DND-41 (cell line): ENCODE measurements around the gene ARFIP2.

Experiments
- ATAC-seq: fragments of 200-7000 bp; cut with Tn5 transposase; 3 replicates; pipeline ENCODE4 v1.9.1; 2021; ENCODE audit warnings: low read depth; ENCODE audit not compliant: insufficient read depth
- DNase-seq: peaks from one replicate; pipeline ENCODE4 v3.0.0-alpha.2; 2020
- H2AFZ ChIP-seq: 2 replicates; pipeline ENCODE4 v1.6.0; 2012; ENCODE audit warnings: low read depth, low read length
- H3K27ac ChIP-seq: 2 replicates; pipeline ENCODE4 v1.5.1; 2012; ENCODE audit warnings: low read length, inconsistent platforms
- H3K27me3 ChIP-seq: fragments of 200-600 bp; sonication (generic); 2 replicates; pipeline ENCODE4 v1.6.0; 2012; ENCODE audit warnings: low read length, mild to moderate bottlenecking, inconsistent platforms; ENCODE audit not compliant: insufficient read depth, poor library complexity
- H3K36me3 ChIP-seq: 2 replicates; pipeline ENCODE4 v1.5.1; 2012; ENCODE audit warnings: low read length, inconsistent platforms; ENCODE audit not compliant: insufficient read depth
- H3K4me1 ChIP-seq: 2 replicates; pipeline ENCODE4 v1.5.1; 2012; ENCODE audit warnings: mild to moderate bottlenecking, low read length; ENCODE audit not compliant: insufficient read depth
- H3K4me2 ChIP-seq: 2 replicates; pipeline ENCODE4 v1.6.0; 2012; ENCODE audit warnings: mild to moderate bottlenecking, moderate library complexity, low read length, inconsistent platforms; ENCODE audit not compliant: insufficient read depth
- H3K4me3 ChIP-seq, 2 experiments: fragments of 200-600 bp in 1 of 2; shearing (Covaris generic) in 1 of 2; 2 replicates each; pipeline ENCODE4 v1.5.1; 2012 to 2016; ENCODE audit warnings: inconsistent platforms in 2 of 2, low read length in 2 of 2, mild to moderate bottlenecking in 2 of 2, low read depth in 1 of 2, moderate library complexity in 1 of 2
- H3K79me2 ChIP-seq: 2 replicates; pipeline ENCODE4 v1.6.0; 2012; ENCODE audit warnings: low read length, inconsistent platforms; ENCODE audit not compliant: insufficient read depth
- H3K9ac ChIP-seq: 2 replicates; pipeline ENCODE4 v1.6.0; 2012; ENCODE audit warnings: low read depth, mild to moderate bottlenecking, inconsistent platforms, low read length, moderate library complexity
- H3K9me3 ChIP-seq: 2 replicates; pipeline ENCODE4 v1.5.1; 2012; ENCODE audit warnings: low read length, moderate library complexity, mild to moderate bottlenecking, inconsistent platforms; ENCODE audit not compliant: insufficient read depth, severe bottlenecking
- H4K20me1 ChIP-seq: 2 replicates; pipeline ENCODE4 v1.6.0; 2012; ENCODE audit warnings: low read length; ENCODE audit not compliant: insufficient read depth
- CTCF ChIP-seq: IDR thresholded peaks from 2 replicates; pipeline ENCODE4 v1.5.1; 2012; ENCODE audit warnings: borderline replicate concordance, low read length, moderate library complexity, mild to moderate bottlenecking; ENCODE audit not compliant: poor library complexity, severe bottlenecking; ENCODE audit errors: extremely low read depth
- EZH2 ChIP-seq: IDR thresholded peaks from 3 replicates; pipeline ENCODE4 v1.6.1; 2012; ENCODE audit warnings: borderline replicate concordance, low read depth, mild to moderate bottlenecking, moderate library complexity, low read length, inconsistent platforms; ENCODE audit not compliant: severe bottlenecking

ARFIP2 gene

DNA sequence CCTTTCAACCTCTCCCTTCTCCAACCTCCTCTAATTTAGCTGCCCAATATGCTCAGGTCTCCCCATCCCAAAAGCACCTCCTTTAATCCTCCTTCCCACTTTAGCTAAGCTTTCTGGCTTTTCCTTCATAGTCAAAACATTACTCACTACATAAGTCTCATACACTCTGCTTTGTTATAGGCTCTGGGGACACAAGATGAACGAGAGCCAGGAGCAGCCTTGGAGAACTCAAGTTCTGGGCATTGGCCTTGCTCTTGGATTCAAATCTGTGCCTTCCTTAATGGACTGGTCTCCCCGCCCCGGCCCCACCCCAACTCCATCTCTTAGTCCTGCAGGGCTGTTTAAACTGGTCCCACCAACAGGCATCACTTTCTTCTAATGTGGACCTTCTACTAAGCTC is 28.9 kb downstream of the ARFIP2 start:
- H2AFZ ChIP-seq = no peak overlapping the region
- no peak overlapping the region for H3K4me2 ChIP-seq
- TF ChIP-seq EZH2 (no peak), CTCF (no peak)
- ATAC-seq = no peak
- no peaks in the 10 kb centered on the region for H3K79me2 ChIP-seq
- no peaks in the 10 kb centered on the region for H3K4me1 ChIP-seq
- H4K20me1 ChIP-seq = no peaks in the 10 kb centered on the region
- H3K36me3 ChIP-seq = peaks cover 30% of the 10 kb centered on the region
- H3K27ac ChIP-seq = no peak overlapping the region
- H3K9ac ChIP-seq = no peak overlapping the region
- DNase-seq = no peak
- no peaks in the 10 kb centered on the region for H3K9me3 ChIP-seq
- no peaks in the 10 kb centered on the region for H3K27me3 ChIP-seq
- H3K4me3 ChIP-seq = no peak overlapping the region

GRCh38 chr11:6448574-6448973 is 32.6 kb downstream of the ARFIP2 start:
- Histone ChIP-seq H3K79me2 (no peaks in the 10 kb centered on the region), H2AFZ (no peak overlapping the region), H3K4me2 (no peak overlapping the region), H3K27ac (no peak overlapping the region), H3K9me3 (no peaks in the 10 kb centered on the region), H3K9ac (no peak overlapping the region), H3K36me3 (peaks cover 10% of the 10 kb centered on the region; the same call in 1 of the 2 replicates), H4K20me1 (no peaks in the 10 kb centered on the region), H3K4me3 (no peak overlapping the region), H3K4me1 (no peaks in the 10 kb centered on the region), H3K27me3 (no peaks in the 10 kb centered on the region)
- ATAC-seq (no peak), DNase-seq (no peak)
- TF ChIP-seq CTCF (no peak), EZH2 (no peak)

DNA sequence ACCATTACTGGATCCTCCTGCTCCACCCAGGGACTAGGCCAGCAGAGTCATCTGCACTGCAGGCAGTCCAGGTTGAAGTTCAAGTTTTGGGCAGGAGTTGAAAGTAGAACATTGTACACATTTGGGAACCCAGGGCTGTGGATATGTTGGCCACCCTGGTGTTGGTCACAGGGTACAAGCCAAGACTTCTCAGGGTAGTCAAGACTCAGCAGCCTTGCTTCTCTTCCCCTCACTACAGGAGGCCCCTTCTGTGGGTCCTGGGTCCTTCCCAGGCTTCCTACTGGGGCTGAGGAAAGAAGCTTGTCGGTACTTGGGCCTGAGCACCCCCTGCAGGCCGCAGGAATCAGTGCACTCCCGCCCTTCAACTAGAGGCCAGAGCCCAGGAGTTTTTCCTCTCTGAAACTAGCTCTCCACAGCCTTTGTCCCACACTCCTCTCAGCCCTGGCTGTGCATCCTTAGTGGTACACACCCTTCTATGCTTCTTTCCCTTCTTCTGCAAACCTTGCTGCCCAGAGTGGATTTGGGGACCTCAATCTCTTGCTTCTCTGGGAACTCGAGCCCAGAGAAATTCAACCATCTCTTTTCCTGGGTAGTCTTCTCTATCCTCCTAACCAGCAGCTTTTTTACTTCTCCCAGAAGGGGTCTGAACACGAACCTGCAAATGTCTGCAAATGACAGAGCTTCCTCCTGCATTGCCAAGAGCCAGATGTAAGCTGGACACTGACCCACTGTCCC is 37.7 kb downstream of the ARFIP2 start:
- no peaks in the 10 kb centered on the region for H3K9me3 ChIP-seq
- ATAC-seq (peak; percentile 94), DNase-seq (peak; percentile 67)
- H3K9ac ChIP-seq = no peak overlapping the region
- H3K27ac ChIP-seq = no peak overlapping the region
- H3K4me1 ChIP-seq = 0 out of 2 replicates have a peak, but pooled peaks cover 3% of the 10 kb centered on the region
- H3K4me3 ChIP-seq = no peak overlapping the region
- no peak overlapping the region for H2AFZ ChIP-seq
- no peaks in the 10 kb centered on the region for H3K79me2 ChIP-seq
- no peaks in the 10 kb centered on the region for H3K36me3 ChIP-seq
- H3K27me3 ChIP-seq = no peaks in the 10 kb centered on the region
- no peaks in the 10 kb centered on the region for H4K20me1 ChIP-seq
- H3K4me2 ChIP-seq = no peak overlapping the region
- TF ChIP-seq EZH2 (no peak), CTCF (peak; percentile 93)
